Ovary (tissue), 9 donors: Measurements from ENCODE around the gene IL1RAPL1. TPM values are rescaled to one million over a fixed set of nuclear protein-coding genes. Genes with fewer than 3 reads are reported as not detected.

Experiments
- DNase-seq, 5 donors: peaks; one replicate each; pipeline ENCODE4 v3.0.0-alpha.2; 2019 to 2020
- H3K27ac ChIP-seq, 2 donors: fragments of 200-600 bp; one replicate each; pipeline versions ENCODE4 v1.5.1 to v1.8.0; 2019 to 2022
- H3K27me3 ChIP-seq: fragments of 200-600 bp; one replicate; pipeline ENCODE4 v1.8.0; 2022
- H3K36me3 ChIP-seq: fragments of 200-600 bp; sonication (generic); one replicate; pipeline ENCODE4 v1.5.1; 2019
- H3K4me1 ChIP-seq: one replicate; pipeline ENCODE4 v1.8.1; 2013; ENCODE audit warnings: mild to moderate bottlenecking, moderate library complexity; ENCODE audit not compliant: insufficient read depth
- H3K4me3 ChIP-seq: fragments of 200-600 bp; sonication (generic); one replicate; pipeline ENCODE4 v1.5.1; 2017
- H3K9me3 ChIP-seq, 2 donors: fragments of 200-600 bp in 1 of 2; sonication (generic) in 1 of 2; one replicate each; pipeline versions ENCODE4 v1.5.1 to v1.8.1; 2013 to 2019; ENCODE audit warnings: mild to moderate bottlenecking in 1 of 2, moderate library complexity in 1 of 2
- CTCF ChIP-seq, 3 donors: fragments of 450-650 bp in 2 of 3; fragments of 200-600 bp in 1 of 3; IDR thresholded peaks; one replicate each; pipeline versions ENCODE4 v1.5.1 to v1.8.0; 2016 to 2022; ENCODE audit warnings: antibody characterized with exemption in 3 of 3, mild to moderate bottlenecking in 1 of 3
- EP300 ChIP-seq: sonication (generic); formaldehyde crosslinking; IDR thresholded peaks from one replicate; pipeline ENCODE4 v1.6.1; 2017; ENCODE audit warnings: antibody characterized with exemption
- POLR2A ChIP-seq: fragments of 450-650 bp; IDR thresholded peaks from one replicate; pipeline ENCODE4 v1.6.1; 2017; ENCODE audit warnings: antibody characterized with exemption, mild to moderate bottlenecking, moderate library complexity
- WGBS, 3 donors: extraction: QIAGEN DNeasy Blood & Tissue Kit in 1 of 3; methylation state at CpG; one replicate each; pipeline versions ENCODE4 v1.1.5 to v1.1.7; 2013 to 2017; 5-methylcytosine and 5-hydroxymethylcytosine counted together
- intact Hi-C, 4 donors: fragments of 100-400 bp; cut with DNase I; formaldehyde crosslinking; loops; one replicate each; pipeline versions ENCODE4 v1.11.0 to v1.15.1; 2022 to 2023
- polyA plus RNA-seq, 2 donors: library from polyadenylated mRNA; stranded (reverse); fragments of 200-250 nt in 1 of 2; fragments of 350-450 nt in 1 of 2; fragmentation: Illumina TruSeq in 1 of 2; extraction: RNeasy Lipid Tissue Mini Kit (QIAGEN cat#74804) in 1 of 2; gene quantifications; one replicate each; pipeline ENCODE4 v1.2.3, GENCODE V29; 2013 to 2014
- total RNA-seq, 7 donors: library from RNA; depleted of rRNA in 2 of 7; stranded (reverse); fragments of >200 nt in 2 of 7; fragmentation: NEBNext Ultra II Directional in 3 of 7; extraction: Animal tissue kit (Norgen Biotek cat#: 25700) in 3 of 7; gene quantifications; one replicate each; pipeline versions ENCODE4 v1.1.0 to v1.2.4, GENCODE V29; 2016 to 2023
- donor health status: DM: no; HTN: no; CAD: no; lungs with moderate emphysema.
- donor health status: DM: no; HTN: no; CAD: no.
- donor health status: Bipolar disorder and iron deficiency.
- donor health status: DM: yes; HTN: yes; CAD: no.
- donor health status: DM: no; HTN: no; CAD: no.
- donor health status: DM: yes; HTN: yes; CAD: no.

The IL1RAPL1 gene
- total and polyA plus RNA-seq, 9 donors, result 0.23 to 1.3 (median 0.61) TPM

DNA sequence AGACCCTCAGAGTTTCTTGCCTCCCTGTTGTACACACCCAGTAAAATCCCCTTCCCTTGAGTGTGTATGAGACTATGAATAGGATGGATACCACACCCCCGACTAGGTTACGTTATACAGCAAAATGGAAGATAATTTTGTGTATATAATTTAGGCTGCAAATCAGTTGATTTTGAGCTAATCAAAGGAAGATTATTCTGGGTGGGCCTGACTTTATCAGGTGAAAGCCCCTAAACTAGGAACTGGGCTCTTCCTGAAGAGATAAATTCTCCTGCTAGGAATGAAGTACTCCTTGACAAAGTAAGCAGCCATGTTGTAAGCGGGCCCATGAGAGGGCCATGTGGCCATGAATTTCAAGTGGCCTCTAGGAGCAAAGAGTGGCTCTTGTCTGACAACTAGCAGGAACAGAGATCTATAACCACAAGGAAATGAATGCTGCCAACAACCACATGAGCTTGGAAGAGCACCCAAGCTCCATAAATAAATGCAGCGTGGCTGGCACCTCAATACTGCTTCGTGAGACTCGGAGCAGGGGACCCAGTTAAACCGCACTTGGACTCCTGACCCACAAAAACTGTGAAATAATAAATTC, 646.4 kb downstream of the IL1RAPL1 start:
- intact Hi-C loops, result no loop called here
- H3K27ac ChIP-seq, result no peak overlapping the region
- no peak for DNase-seq
- H3K4me3 ChIP-seq, result no peak overlapping the region
- no peaks in the 10 kb centered on the region for H3K27me3 ChIP-seq
- TF ChIP-seq EP300, result no peak
- TF ChIP-seq CTCF (IDR thresholded peaks at IDR 0.05), result no peak
- no peak for TF ChIP-seq POLR2A
- no peaks in the 10 kb centered on the region for H3K4me1 ChIP-seq
- 85 to 88% (median 86%) methylated on average over 7 of the region's 7 CpGs for WGBS, 3 donors
- H3K9me3 ChIP-seq, result no peaks in the 10 kb centered on the region
- H3K36me3 ChIP-seq, result no peaks in the 10 kb centered on the region

DNA sequence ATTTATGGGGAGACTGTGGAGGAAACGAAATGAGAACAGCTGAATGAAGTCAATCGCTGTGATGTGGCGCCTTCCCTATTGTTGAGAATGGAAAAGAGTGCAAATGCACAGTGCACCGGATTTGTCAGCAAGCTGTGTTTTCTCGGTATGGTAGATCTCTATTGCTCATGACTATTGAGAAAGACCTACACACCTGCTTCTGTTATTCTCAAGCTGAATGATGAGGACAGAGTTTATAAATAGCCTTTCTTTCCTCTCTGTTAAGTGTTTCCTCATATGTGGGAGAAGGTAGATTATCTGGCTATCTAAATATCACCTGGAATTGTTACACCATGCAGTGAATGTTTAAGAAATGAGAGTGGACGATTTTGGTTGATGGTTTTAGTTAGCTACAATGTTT, 650.7 kb downstream of the IL1RAPL1 start:
- WGBS, 3 donors, result 70 to 74% (median 72%) methylated on average over 6 of the region's 6 CpGs
- Histone ChIP-seq H3K9me3 (no peaks in the 10 kb centered on the region), H3K4me3 (no peak overlapping the region), H3K27me3 (no peaks in the 10 kb centered on the region), H3K27ac (no peak overlapping the region), H3K4me1 (no peaks in the 10 kb centered on the region), H3K36me3 (no peaks in the 10 kb centered on the region)
- DNase-seq, result no peak
- intact Hi-C loops, result no loop called here
- TF ChIP-seq EP300, result no peak

- no peak for DNase-seq
- TF ChIP-seq EP300 (no peak), CTCF (IDR thresholded peaks at IDR 0.05) (no peak), POLR2A (no peak)
- 36 to 59% (median 37%) methylated on average over 2 of the region's 2 CpGs for WGBS, 3 donors
- Histone ChIP-seq H3K36me3 (no peaks in the 10 kb centered on the region), H3K4me3 (no peak overlapping the region), H3K4me1 (no peaks in the 10 kb centered on the region), H3K9me3 (no peaks in the 10 kb centered on the region), H3K27me3 (no peaks in the 10 kb centered on the region), H3K27ac (no peak overlapping the region)
- intact Hi-C loops, result no loop called here
Observed at GRCh38 chrX:29241809-29242208, 654.6 kb downstream of the IL1RAPL1 start.

- TF ChIP-seq CTCF (IDR thresholded peaks at IDR 0.05), result no peak
- TF ChIP-seq POLR2A, result no peak
- no peak for TF ChIP-seq EP300
- H3K4me1 ChIP-seq, result no peaks in the 10 kb centered on the region
- H3K4me3 ChIP-seq, result no peak overlapping the region
- intact Hi-C loops, result no loop called here
- H3K27ac ChIP-seq, result no peak overlapping the region
- 74 to 76% (median 74%) methylated on average over 4 of the region's 4 CpGs for WGBS, 3 donors
- H3K27me3 ChIP-seq, result no peaks in the 10 kb centered on the region
- no peaks in the 10 kb centered on the region for H3K9me3 ChIP-seq
- no peaks in the 10 kb centered on the region for H3K36me3 ChIP-seq
- DNase-seq, result no peak
Observed at GRCh38 chrX:29242856-29243255, 655.6 kb downstream of the IL1RAPL1 start.

DNA sequence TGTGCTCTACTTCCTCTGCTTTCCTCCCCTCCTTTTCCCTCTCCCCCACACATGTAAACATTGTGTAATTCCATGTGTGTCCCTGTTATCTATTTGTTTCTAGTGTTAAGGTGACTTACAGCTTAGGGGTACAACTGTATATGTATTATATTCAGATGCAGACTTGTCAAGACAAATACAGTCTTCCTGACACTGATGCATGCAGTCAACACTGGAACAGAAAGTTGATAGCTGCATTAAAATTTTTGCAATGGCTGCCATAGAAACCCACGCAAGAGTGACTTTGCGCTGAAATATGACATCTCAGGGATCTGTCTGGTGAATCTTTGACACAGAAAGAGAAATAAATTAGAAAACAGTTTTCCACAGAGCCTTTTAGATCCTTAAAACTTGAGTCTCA, 656.7 kb downstream of the IL1RAPL1 start:
- intact Hi-C loops, result no loop called here
- WGBS, 3 donors, result 75 to 85% (median 83%) methylated on average over 2 of the region's 2 CpGs
- Histone ChIP-seq H3K4me3 (no peak overlapping the region), H3K4me1 (no peaks in the 10 kb centered on the region), H3K27ac (no peak overlapping the region), H3K36me3 (no peaks in the 10 kb centered on the region), H3K27me3 (no peaks in the 10 kb centered on the region), H3K9me3 (no peaks in the 10 kb centered on the region)
- TF ChIP-seq EP300 (no peak), CTCF (IDR thresholded peaks at IDR 0.05) (no peak), POLR2A (no peak)
- no peak for DNase-seq
